ENCODE measurements around the gene GLT6D1.

DNA sequence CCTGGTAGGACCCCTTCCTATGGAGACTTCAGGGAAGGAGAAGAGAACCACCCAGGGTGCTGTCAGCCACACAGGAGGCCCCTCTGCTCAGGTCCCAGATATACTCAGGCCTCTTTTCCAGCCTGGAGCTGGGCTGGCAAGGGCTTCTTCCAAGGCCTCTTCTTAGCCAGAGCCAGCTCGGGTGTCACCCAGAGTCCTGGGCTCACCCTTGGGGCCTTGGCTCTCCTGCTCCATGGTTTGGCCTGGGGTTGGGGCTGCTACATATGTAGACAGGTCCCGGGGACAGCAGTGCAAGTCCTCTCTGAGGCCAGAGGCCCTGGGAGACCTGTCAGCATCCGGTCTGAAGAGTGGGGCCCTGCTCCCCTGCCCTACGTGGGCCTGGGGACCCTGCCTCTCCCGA, 55.0 kb downstream of the GLT6D1 start:
- TF ChIP-seq, protein P1, sequence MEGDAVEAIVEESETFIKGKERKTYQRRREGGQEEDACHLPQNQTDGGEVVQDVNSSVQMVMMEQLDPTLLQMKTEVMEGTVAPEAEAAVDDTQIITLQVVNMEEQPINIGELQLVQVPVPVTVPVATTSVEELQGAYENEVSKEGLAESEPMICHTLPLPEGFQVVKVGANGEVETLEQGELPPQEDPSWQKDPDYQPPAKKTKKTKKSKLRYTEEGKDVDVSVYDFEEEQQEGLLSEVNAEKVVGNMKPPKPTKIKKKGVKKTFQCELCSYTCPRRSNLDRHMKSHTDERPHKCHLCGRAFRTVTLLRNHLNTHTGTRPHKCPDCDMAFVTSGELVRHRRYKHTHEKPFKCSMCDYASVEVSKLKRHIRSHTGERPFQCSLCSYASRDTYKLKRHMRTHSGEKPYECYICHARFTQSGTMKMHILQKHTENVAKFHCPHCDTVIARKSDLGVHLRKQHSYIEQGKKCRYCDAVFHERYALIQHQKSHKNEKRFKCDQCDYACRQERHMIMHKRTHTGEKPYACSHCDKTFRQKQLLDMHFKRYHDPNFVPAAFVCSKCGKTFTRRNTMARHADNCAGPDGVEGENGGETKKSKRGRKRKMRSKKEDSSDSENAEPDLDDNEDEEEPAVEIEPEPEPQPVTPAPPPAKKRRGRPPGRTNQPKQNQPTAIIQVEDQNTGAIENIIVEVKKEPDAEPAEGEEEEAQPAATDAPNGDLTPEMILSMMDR (IDR thresholded peaks at IDR 0.05; ENCODE audit: low read length): no peak
- TF ChIP-seq EZH2phosphoT487 (IDR thresholded peaks at IDR 0.05; ENCODE audit: low read length): no peak
- TF ChIP-seq EZH2 (optimal IDR thresholded peaks at IDR 0.05; ENCODE audit: low read depth, low read length): no peak

Data from MM.1S (cell line).